Measurements from ENCODE around the gene SYT14.
"Not testable (repeated sequence)": the region's sequence is repeated elsewhere in the genome, so short reads cannot be mapped to it uniquely, and the experiment has no call there.

- not testable (repeated sequence) for TF ChIP-seq YY1 (IDR thresholded peaks at IDR 0.05; ENCODE audit: insufficient read depth, insufficient read length); ZNF274 (IDR thresholded peaks at IDR 0.05; ENCODE audit: low read depth, low read length)
Observed at GRCh38 chr1:209978721-209979120, 40.7 kb downstream of the SYT14 start.

Measured in NT2/D1 (cell line).